H1 (cell line): ENCODE measurements around the gene TGFBRAP1. TPM values are rescaled to one million over a fixed set of nuclear protein-coding genes. Genes with fewer than 3 reads are reported as not detected.
A peak's percentile ranks its signal among the peaks of the same experiment; 100 is the strongest.

Experiments used
- CTCF ChIA-PET: fragments of 300-600 bp; sonication (Branson Sonifier 250); formaldehyde crosslinking; loops from one replicate; lab custom pipeline; 2021; ENCODE audit not compliant: partially characterized antibody; lab: Charles Lee
- POLR2A ChIA-PET: fragments of 300-600 bp; sonication (Branson Sonifier 250); formaldehyde crosslinking; loops from one replicate; lab custom pipeline; 2021; ENCODE audit warnings: inconsistent platforms; ENCODE audit not compliant: partially characterized antibody; lab: Charles Lee
- DNase-seq, 2 experiments: peaks; one replicate each; pipeline versions ENCODE4 v3.0.0 to v3.0.0-alpha.2; 2010 to 2022; ENCODE audit warnings: low spot score in 2 of 2, low read depth in 1 of 2, mixed read lengths in 1 of 2
- FAIRE-seq: peaks from 2 replicates; lab custom pipeline; 2011; peaks lifted over from hg19 to GRCh38; lab: Jason Lieb, UNC
- H2AFZ ChIP-seq: 2 replicates; pipeline ENCODE4 v1.8.1; 2012; ENCODE audit warnings: low read length, inconsistent platforms
- H2AK5ac ChIP-seq: 2 replicates; pipeline ENCODE4 v1.6.1; 2013; ENCODE audit warnings: low read depth, low read length
- H2BK120ac ChIP-seq: replicated peaks from 2 replicates; pipeline ENCODE3; 2013; ENCODE audit warnings: low read depth, low read length, inconsistent platforms
- H2BK12ac ChIP-seq: 2 replicates; pipeline ENCODE4 v1.6.1; 2013; ENCODE audit warnings: low read depth, low read length
- H2BK15ac ChIP-seq: 2 replicates; pipeline ENCODE4 v1.6.1; 2013; ENCODE audit warnings: low read length
- H2BK20ac ChIP-seq: 2 replicates; pipeline ENCODE4 v1.6.1; 2013; ENCODE audit warnings: low read length
- H2BK5ac ChIP-seq: 2 replicates; pipeline ENCODE4 v1.6.1; 2013; ENCODE audit warnings: low read depth, low read length
- H3K14ac ChIP-seq: 2 replicates; pipeline ENCODE4 v1.6.1; 2013; ENCODE audit warnings: inconsistent platforms; ENCODE audit not compliant: insufficient read length
- H3K18ac ChIP-seq: 2 replicates; pipeline ENCODE4 v1.6.1; 2013; ENCODE audit warnings: low read length; ENCODE audit errors: extremely low read depth
- H3K23ac ChIP-seq: 2 replicates; pipeline ENCODE4 v1.6.1; 2013; ENCODE audit warnings: inconsistent platforms; ENCODE audit not compliant: insufficient read length
- H3K23me2 ChIP-seq: 2 replicates; pipeline ENCODE4 v1.6.1; 2013; ENCODE audit warnings: low read depth, low read length
- H3K27ac ChIP-seq: 2 replicates; pipeline ENCODE4 v1.6.1; 2011; ENCODE audit warnings: low read depth, low read length, inconsistent platforms
- H3K27me3 ChIP-seq, 4 experiments: replicated peaks in 1 of 4; 1 replicate in 1 of 4; 2 replicates in 3 of 4; pipeline versions ENCODE4 v1.6.1 to v1.8.1; 2011 to 2013; ENCODE audit warnings: low read length in 3 of 4, mild to moderate bottlenecking in 3 of 4, inconsistent platforms in 2 of 4, mixed read lengths in 2 of 4, moderate library complexity in 1 of 4; ENCODE audit not compliant: control insufficient read depth in 3 of 4, insufficient read depth in 3 of 4; ENCODE audit errors: extremely low read depth in 1 of 4
- H3K36me3 ChIP-seq, 4 experiments: 2 replicates each; pipeline versions ENCODE4 v1.6.1 to v1.8.1; 2011 to 2013; ENCODE audit warnings: mild to moderate bottlenecking in 4 of 4, low read length in 3 of 4, moderate library complexity in 2 of 4, control low read depth in 1 of 4, inconsistent platforms in 1 of 4; ENCODE audit not compliant: insufficient read depth in 4 of 4, control insufficient read depth in 2 of 4
- H3K4ac ChIP-seq: replicated peaks from 2 replicates; pipeline ENCODE3; 2013; ENCODE audit warnings: low read length, low read depth, mixed read lengths, inconsistent platforms; ENCODE audit not compliant: insufficient read length
- H3K4me1 ChIP-seq, 4 experiments: replicated peaks in 1 of 4; 1 replicate in 1 of 4; 2 replicates in 3 of 4; pipeline versions ENCODE4 v1.6.1 to v1.8.1; 2011 to 2013; ENCODE audit warnings: low read length in 3 of 4, inconsistent platforms in 2 of 4, mixed read lengths in 1 of 4; ENCODE audit not compliant: insufficient read depth in 4 of 4, control insufficient read depth in 3 of 4
- H3K4me2 ChIP-seq, 2 experiments: 2 replicates each; pipeline versions ENCODE4 v1.6.1 to v1.8.1; 2011 to 2013; ENCODE audit warnings: low read depth in 2 of 2, low read length in 2 of 2, control low read depth in 1 of 2, inconsistent platforms in 1 of 2, mild to moderate bottlenecking in 1 of 2; ENCODE audit not compliant: insufficient read depth in 1 of 2
- H3K4me3 ChIP-seq, 4 experiments: fragments of 200-600, 300-600 bp in 1 of 4; sonication (generic), shearing (Covaris generic), sonication (Bioruptor Twin) in 1 of 4; 2 replicates each; pipeline versions ENCODE4 v1.5.1 to v1.8.1; 2011 to 2016; ENCODE audit warnings: low read length in 4 of 4, low read depth in 3 of 4, control low read depth in 2 of 4, inconsistent platforms in 2 of 4, mild to moderate bottlenecking in 2 of 4, mixed read lengths in 1 of 4, moderate library complexity in 1 of 4; ENCODE audit not compliant: insufficient read depth in 2 of 4; ENCODE audit errors: extremely low read depth in 1 of 4
- H3K56ac ChIP-seq: replicated peaks from 2 replicates; pipeline ENCODE3; 2013; ENCODE audit warnings: low read depth, mild to moderate bottlenecking, mixed read lengths, low read length, inconsistent platforms; ENCODE audit not compliant: insufficient read length
- H3K79me1 ChIP-seq: 2 replicates; pipeline ENCODE4 v1.6.1; 2013; ENCODE audit warnings: low read depth, low read length, control low read depth
- H3K79me2 ChIP-seq, 2 experiments: 2 replicates each; pipeline versions ENCODE4 v1.6.1 to v1.8.1; 2012 to 2013; ENCODE audit warnings: low read length in 2 of 2, mild to moderate bottlenecking in 2 of 2, inconsistent platforms in 1 of 2; ENCODE audit not compliant: insufficient read depth in 2 of 2, control insufficient read depth in 1 of 2
- H3K9ac ChIP-seq, 4 experiments: replicated peaks in 1 of 4; 1 replicate in 1 of 4; 2 replicates in 3 of 4; pipeline versions ENCODE4 v1.6.1 to v1.8.1; 2011 to 2013; ENCODE audit warnings: low read depth in 3 of 4, low read length in 3 of 4, control low read depth in 2 of 4, mild to moderate bottlenecking in 2 of 4, moderate library complexity in 2 of 4, inconsistent platforms in 1 of 4; ENCODE audit errors: extremely low read depth in 1 of 4
- H3K9me3 ChIP-seq, 2 experiments: 2 replicates each; pipeline versions ENCODE4 v1.6.1 to v1.8.1; 2012 to 2013; ENCODE audit warnings: mild to moderate bottlenecking in 2 of 2, moderate library complexity in 2 of 2, control low read depth in 1 of 2, inconsistent platforms in 1 of 2, low read depth in 1 of 2, low read length in 1 of 2, mixed read lengths in 1 of 2; ENCODE audit not compliant: insufficient read depth in 2 of 2
- H4K20me1 ChIP-seq, 2 experiments: replicated peaks in 1 of 2; 2 replicates each; pipeline versions ENCODE3 to v1.8.1; 2011 to 2013; ENCODE audit warnings: inconsistent platforms in 2 of 2, low read length in 2 of 2, mild to moderate bottlenecking in 1 of 2; ENCODE audit not compliant: insufficient read depth in 2 of 2, control insufficient read depth in 1 of 2
- H4K5ac ChIP-seq: 2 replicates; pipeline ENCODE4 v1.6.1; 2013; ENCODE audit warnings: low read length, low read depth, mixed read lengths, inconsistent platforms; ENCODE audit not compliant: insufficient read length
- H4K8ac ChIP-seq: 2 replicates; pipeline ENCODE4 v1.8.0; 2013; ENCODE audit warnings: mild to moderate bottlenecking, moderate library complexity, low read length, inconsistent platforms; ENCODE audit not compliant: insufficient read depth; ENCODE audit errors: extremely low read depth
- H4K91ac ChIP-seq: replicated peaks from 2 replicates; pipeline ENCODE3; 2013; ENCODE audit warnings: low read length, mixed read lengths, inconsistent platforms; ENCODE audit not compliant: insufficient read length
- JUND ChIP-seq: IDR thresholded peaks from 2 replicates; pipeline ENCODE4 v1.6.1; 2011; ENCODE audit warnings: mild to moderate bottlenecking, improper control_type of control experiment, low read length
- NRF1 ChIP-seq: IDR thresholded peaks from 2 replicates; pipeline ENCODE4 v1.6.1; 2011; ENCODE audit warnings: mild to moderate bottlenecking, low read depth, low read length, improper control_type of control experiment
- YY1 ChIP-seq: IDR thresholded peaks from 2 replicates; pipeline ENCODE4 v1.6.1; 2011; ENCODE audit warnings: low read depth, mild to moderate bottlenecking, low read length
- WGBS, 2 experiments: shearing (Covaris generic) in 1 of 2; methylation state at CpG; one replicate each; pipeline versions ENCODE4 v1.1.6 to v1.1.7; 2013 to 2015; ENCODE audit warnings: low lambda C conversion rate in 2 of 2, mixed read lengths in 2 of 2, inconsistent platforms in 1 of 2, low coverage in 1 of 2, missing lambda C conversion rate in 1 of 2; ENCODE audit not compliant: insufficient replicate concordance in 2 of 2, insufficient coverage in 1 of 2, insufficient read length in 1 of 2; ENCODE audit errors: extremely low coverage in 1 of 2, missing lambda C conversion rate in 1 of 2; 5-methylcytosine and 5-hydroxymethylcytosine counted together
- long read RNA-seq, 2 experiments: library from RNA in 1 of 2; library from capped mRNA in 1 of 2; stranded (forward); transcript quantifications; one replicate each; pipeline ENCODE4 v2.0.0, GENCODE V29; 2021; ENCODE audit warnings: inconsistent platforms in 1 of 2
- polyA minus RNA-seq, 3 experiments: library from RNA; depleted of rRNA, polyadenylated mRNA; stranded (reverse); fragments of >200 nt; gene quantifications; 1 replicate in 2 of 3; 2 replicates in 1 of 3; pipeline ENCODE4 v1.2.3, GENCODE V29; 2011
- polyA plus RNA-seq, 7 experiments: library from polyadenylated mRNA; depleted of rRNA in 3 of 7; stranded (reverse) in 5 of 7; unstranded in 2 of 7; fragments of >200 nt in 5 of 7; fragments of 200-250 nt in 2 of 7; gene quantifications; 1 replicate in 5 of 7; 2 replicates in 1 of 7; 4 replicates in 1 of 7; pipeline versions ENCODE4 v1.2.1 to v1.2.3, GENCODE V29; 2011 to 2013; ENCODE audit warnings: missing spikeins in 2 of 7, mixed read lengths in 2 of 7
- total RNA-seq: library from RNA; stranded (reverse); fragmentation: NEBNext Ultra II Directional; extraction: Animal tissue kit (Norgen Biotek cat#: 25700); gene quantifications from 2 replicates; pipeline ENCODE4 v1.2.1, GENCODE V29; 2021

The TGFBRAP1 gene, protein sequence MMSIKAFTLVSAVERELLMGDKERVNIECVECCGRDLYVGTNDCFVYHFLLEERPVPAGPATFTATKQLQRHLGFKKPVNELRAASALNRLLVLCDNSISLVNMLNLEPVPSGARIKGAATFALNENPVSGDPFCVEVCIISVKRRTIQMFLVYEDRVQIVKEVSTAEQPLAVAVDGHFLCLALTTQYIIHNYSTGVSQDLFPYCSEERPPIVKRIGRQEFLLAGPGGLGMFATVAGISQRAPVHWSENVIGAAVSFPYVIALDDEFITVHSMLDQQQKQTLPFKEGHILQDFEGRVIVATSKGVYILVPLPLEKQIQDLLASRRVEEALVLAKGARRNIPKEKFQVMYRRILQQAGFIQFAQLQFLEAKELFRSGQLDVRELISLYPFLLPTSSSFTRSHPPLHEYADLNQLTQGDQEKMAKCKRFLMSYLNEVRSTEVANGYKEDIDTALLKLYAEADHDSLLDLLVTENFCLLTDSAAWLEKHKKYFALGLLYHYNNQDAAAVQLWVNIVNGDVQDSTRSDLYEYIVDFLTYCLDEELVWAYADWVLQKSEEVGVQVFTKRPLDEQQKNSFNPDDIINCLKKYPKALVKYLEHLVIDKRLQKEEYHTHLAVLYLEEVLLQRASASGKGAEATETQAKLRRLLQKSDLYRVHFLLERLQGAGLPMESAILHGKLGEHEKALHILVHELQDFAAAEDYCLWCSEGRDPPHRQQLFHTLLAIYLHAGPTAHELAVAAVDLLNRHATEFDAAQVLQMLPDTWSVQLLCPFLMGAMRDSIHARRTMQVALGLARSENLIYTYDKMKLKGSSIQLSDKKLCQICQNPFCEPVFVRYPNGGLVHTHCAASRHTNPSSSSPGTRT
- total RNA-seq: 20.2 and 21.9 TPM in 2 replicates
- polyA plus RNA-seq (2011; rRNA removed): 11.2 and 11.7 TPM in 2 replicates
- 10.0 TPM for polyA plus RNA-seq (2011; cell fraction: cytosol; rRNA removed)
- polyA plus RNA-seq (2011; cell fraction: nucleus; rRNA removed): 13.4 TPM
- polyA plus RNA-seq (2012, experiment 1 of 2): 11.0 to 13.4 TPM (median 12.8 TPM) in 4 replicates
- polyA plus RNA-seq (2012, experiment 2 of 2): 5.6 TPM
- polyA plus RNA-seq (2013, experiment 1 of 2): 9.6 TPM
- polyA plus RNA-seq (2013, experiment 2 of 2): 10.2 TPM
- polyA minus RNA-seq (2011; rRNA and poly(A)+ RNA removed): 16.0 and 18.8 TPM in 2 replicates
- 12.4 TPM for polyA minus RNA-seq (2011; cell fraction: cytosol; rRNA and poly(A)+ RNA removed)
- 12.7 TPM for polyA minus RNA-seq (2011; cell fraction: nucleus; rRNA and poly(A)+ RNA removed)
- long read RNA-seq, experiment 1, full-length matches to known transcripts: 5 of 27 reads
- long read RNA-seq, experiment 1, partial matches to known transcripts: 3 of 27 reads
- long read RNA-seq, experiment 1, other reads (novel, unspliced or antisense): 19 of 27 reads
- long read RNA-seq, experiment 2: 0 reads

DNA sequence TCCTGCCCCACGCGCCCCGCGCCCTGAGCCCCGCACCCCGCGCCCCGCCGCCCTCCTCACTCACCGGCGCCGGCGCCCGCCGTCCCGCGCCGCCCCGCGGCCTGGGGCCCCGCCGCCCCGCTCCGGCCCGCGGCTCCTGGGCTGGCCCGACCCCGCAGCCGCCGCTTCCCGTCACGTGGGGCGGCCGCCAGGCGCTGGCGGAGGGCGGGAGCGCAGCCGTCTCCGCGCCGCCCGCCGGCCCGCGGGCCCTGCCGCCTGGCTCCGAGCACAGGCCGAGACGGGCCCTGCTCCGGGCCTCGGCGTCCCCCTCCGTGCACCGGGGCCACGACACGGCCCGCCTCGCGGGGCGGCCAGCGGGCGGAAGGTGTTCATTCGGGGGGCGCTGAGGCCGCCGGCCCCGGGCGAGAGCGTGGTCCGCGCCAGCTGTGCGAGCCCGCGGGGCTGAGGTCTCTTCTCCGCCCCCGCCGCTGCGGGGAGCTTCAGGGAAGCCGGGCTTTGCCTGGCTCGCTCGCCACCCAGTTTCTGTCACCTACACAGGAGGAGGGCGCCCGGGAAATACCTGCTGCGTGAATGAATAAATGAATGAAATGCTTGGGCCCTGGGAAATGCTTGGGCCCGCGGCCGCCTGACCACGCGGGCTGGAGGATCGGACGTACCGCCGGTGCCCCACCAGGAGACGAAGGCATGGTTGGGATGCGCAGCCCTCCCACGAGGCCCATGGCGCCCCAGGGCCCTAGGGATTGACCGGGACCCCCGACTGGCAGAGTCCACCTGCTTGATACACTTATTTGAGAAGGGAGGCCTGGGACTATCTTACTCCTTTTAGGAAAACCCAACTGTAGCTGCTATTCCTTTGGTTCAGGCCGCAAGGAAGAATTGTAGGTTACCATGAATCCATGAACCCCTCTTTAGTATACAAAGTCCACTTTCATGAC is at the start of gene TGFBRAP1:
TSS of gene TGFBRAP1 (minus strand) at position 175 of the 935 bp plus-strand sequence. CDS start 21,434 bp downstream, outside the sequence.
- POLR2A ChIA-PET: interaction anchor here (0.8 to 2.1 kb wide), 13 partner anchors 7 to 74 kb away, joined by 3 to 10 read pairs (median 3); partner anchors contain the start of gene C2orf49
- DNase-seq (peak in 1 of 2 experiments; percentile 73), FAIRE-seq (no peak)
- peak within 1 kb of the TSS; percentile 85 for H2AFZ ChIP-seq
- peak within 1 kb of the TSS; percentile 98 for H2BK15ac ChIP-seq
- WGBS, 2 experiments: 5% methylated on average over 41 of the region's 101 CpGs; no CpG with 5 or more reads in 1 of the 2 experiments
- peak within 1 kb of the TSS; percentile 1 for H3K4ac ChIP-seq
- peak within 1 kb of the TSS; percentile 53; the same call in 1 of the 2 replicates for H3K27ac ChIP-seq
- no peak within 1 kb of the TSS for H2BK120ac ChIP-seq
- peak within 1 kb of the TSS; percentile 95 to 98 for H3K4me2 ChIP-seq
- no peaks in the 10 kb centered on the region; a peak in 1 of 7 replicates for H3K27me3 ChIP-seq
- H2BK12ac ChIP-seq: peak within 1 kb of the TSS; percentile 82; the same call in 1 of the 2 replicates
- H3K23ac ChIP-seq: no peak within 1 kb of the TSS
- peaks cover 10% of the 10 kb centered on the region; the same call in 1 of the 2 replicates for H3K23me2 ChIP-seq
- H4K91ac ChIP-seq: peak within 1 kb of the TSS; percentile 87
- H3K4me3 ChIP-seq: peak within 1 kb of the TSS; percentile 64 to 81 (median 74)
- H3K9me3 ChIP-seq: no peaks in the 10 kb centered on the region
- peak within 1 kb of the TSS; percentile 29 for H4K5ac ChIP-seq
- peak within 1 kb of the TSS; percentile 85 for H4K8ac ChIP-seq
- H3K36me3 ChIP-seq: peaks cover 0 to 4% (median 0%) of the 10 kb centered on the region in 4 experiments; a peak in 1 of 8 replicates
- peaks cover 3 to 43% of the 10 kb centered on the region in 2 experiments; a peak in 2 of 4 replicates for H3K79me2 ChIP-seq
- peaks cover 5 to 12% (median 10%) of the 10 kb centered on the region in 4 experiments; a peak in 5 of 7 replicates for H3K4me1 ChIP-seq
- H3K9ac ChIP-seq: peak within 1 kb of the TSS; percentile 67 to 94 (median 84)
- CTCF ChIA-PET: interaction anchor here (1.0 to 1.7 kb wide), 4 partner anchors 12 to 192 kb away, joined by 3 to 5 read pairs (median 4); no protein-coding TSS in a partner anchor
- H3K14ac ChIP-seq: peak within 1 kb of the TSS; percentile 68
- H4K20me1 ChIP-seq: peaks cover 0 to 2% of the 10 kb centered on the region in 2 experiments
- no peak within 1 kb of the TSS for H3K56ac ChIP-seq
- no peak within 1 kb of the TSS; the same call in 1 of the 2 replicates for H2AK5ac ChIP-seq
- peaks cover 15% of the 10 kb centered on the region for H3K79me1 ChIP-seq
- no peak within 1 kb of the TSS for H2BK20ac ChIP-seq
- H2BK5ac ChIP-seq: peak within 1 kb of the TSS; percentile 15; the same call in 1 of the 2 replicates
- H3K18ac ChIP-seq: peak within 1 kb of the TSS; percentile 51; the same call in 1 of the 2 replicates
- TF ChIP-seq JUND (no peak), NRF1 (no peak), YY1 (no peak)
